A549 (cell line): Measurements from ENCODE around the gene GAS7.

Source experiments
- CEBPB ChIP-seq, 2 experiments: fragments of >200 bp in 1 of 2; sonication (Bioruptor Twin) in 1 of 2; formaldehyde crosslinking in 1 of 2; IDR thresholded peaks; 2 replicates each; pipeline ENCODE4 v1.6.1; 2012 to 2016
- CHD2 ChIP-seq: fragments of 150-350 bp; IDR thresholded peaks from 2 replicates; pipeline ENCODE4 v1.6.1; 2014; ENCODE audit warnings: low read length; ENCODE audit not compliant: partially characterized antibody
- EP300 ChIP-seq, 2 experiments: fragments of >200 bp; sonication (Bioruptor Twin); formaldehyde crosslinking; IDR thresholded peaks; 2 replicates in 1 of 2; 3 replicates in 1 of 2; pipeline ENCODE4 v1.6.1; 2016 to 2017
- NFE2L2 ChIP-seq: fragments of 150-350 bp; conservative IDR thresholded peaks from 2 replicates; pipeline ENCODE4 v1.6.1; 2014; ENCODE audit warnings: low read length
- NR3C1 ChIP-seq: fragments of >200 bp; sonication (Bioruptor Twin); formaldehyde crosslinking; IDR thresholded peaks from 3 replicates; pipeline ENCODE4 v1.6.1; 2017
- POLR2A ChIP-seq: IDR thresholded peaks from 2 replicates; pipeline ENCODE4 v1.6.1; 2012; ENCODE audit warnings: mild to moderate bottlenecking, low read length
- RAD21 ChIP-seq, 2 experiments: fragments of >200 bp in 1 of 2; sonication (Bioruptor Twin) in 1 of 2; formaldehyde crosslinking in 1 of 2; IDR thresholded peaks in 1 of 2; conservative IDR thresholded peaks in 1 of 2; 2 replicates in 1 of 2; 3 replicates in 1 of 2; pipeline ENCODE4 v1.6.1; 2012 to 2018; ENCODE audit warnings: inconsistent platforms in 1 of 2
- ZFP36 ChIP-seq: fragments of 450-650 bp; IDR thresholded peaks from 2 replicates; pipeline ENCODE4 v1.6.1; 2014; ENCODE audit warnings: borderline replicate concordance; ENCODE audit not compliant: partially characterized antibody
- TF ChIP-seq, protein P1 (sequence below): fragments of >200 bp; sonication (Bioruptor Twin); formaldehyde crosslinking; IDR thresholded peaks from 3 replicates; pipeline ENCODE4 v1.5.1; 2016
- TF ChIP-seq, protein P2 (sequence below): fragments of 450-650 bp; IDR thresholded peaks from 2 replicates; pipeline ENCODE4 v1.6.1; 2014; ENCODE audit warnings: antibody characterized with exemption
- TF ChIP-seq, protein P3 (sequence below): IDR thresholded peaks from 2 replicates; pipeline ENCODE4 v1.6.1; 2012

DNA sequence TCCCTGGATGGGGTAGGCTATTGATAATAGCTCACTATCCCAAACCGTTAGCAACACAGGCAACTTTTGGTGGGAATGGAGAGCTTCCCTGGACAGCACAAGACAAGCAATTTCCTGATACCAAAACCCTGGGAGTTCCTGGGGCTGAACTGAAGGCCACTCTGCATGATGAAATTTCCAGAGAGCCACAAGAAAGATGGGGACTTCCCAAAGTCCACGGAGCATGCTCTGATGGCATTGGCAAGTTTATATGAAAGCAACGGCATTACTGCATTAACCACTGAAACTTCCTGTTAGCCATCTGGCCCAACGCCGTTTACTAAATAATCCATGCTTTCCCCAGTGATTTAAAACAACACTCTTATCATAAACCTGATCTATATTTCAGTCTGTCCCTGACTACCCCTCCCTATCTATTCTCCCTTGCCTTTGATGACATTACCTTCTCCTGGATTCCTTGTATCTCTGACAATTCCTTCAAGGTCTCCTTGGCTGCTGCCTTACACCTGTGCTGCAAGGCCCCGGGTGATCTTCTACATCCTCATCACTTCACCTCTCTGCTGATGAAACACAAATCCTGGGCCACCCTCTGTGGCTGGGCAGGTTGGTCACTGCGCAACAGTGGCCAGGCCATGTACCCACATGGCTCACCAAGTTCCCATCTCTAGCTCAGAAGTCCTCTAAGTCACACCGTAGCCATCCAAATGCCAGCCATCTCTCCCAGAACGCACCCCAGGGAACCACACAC is 184.9 kb downstream of the GAS7 start:
- TF ChIP-seq, protein P1, sequence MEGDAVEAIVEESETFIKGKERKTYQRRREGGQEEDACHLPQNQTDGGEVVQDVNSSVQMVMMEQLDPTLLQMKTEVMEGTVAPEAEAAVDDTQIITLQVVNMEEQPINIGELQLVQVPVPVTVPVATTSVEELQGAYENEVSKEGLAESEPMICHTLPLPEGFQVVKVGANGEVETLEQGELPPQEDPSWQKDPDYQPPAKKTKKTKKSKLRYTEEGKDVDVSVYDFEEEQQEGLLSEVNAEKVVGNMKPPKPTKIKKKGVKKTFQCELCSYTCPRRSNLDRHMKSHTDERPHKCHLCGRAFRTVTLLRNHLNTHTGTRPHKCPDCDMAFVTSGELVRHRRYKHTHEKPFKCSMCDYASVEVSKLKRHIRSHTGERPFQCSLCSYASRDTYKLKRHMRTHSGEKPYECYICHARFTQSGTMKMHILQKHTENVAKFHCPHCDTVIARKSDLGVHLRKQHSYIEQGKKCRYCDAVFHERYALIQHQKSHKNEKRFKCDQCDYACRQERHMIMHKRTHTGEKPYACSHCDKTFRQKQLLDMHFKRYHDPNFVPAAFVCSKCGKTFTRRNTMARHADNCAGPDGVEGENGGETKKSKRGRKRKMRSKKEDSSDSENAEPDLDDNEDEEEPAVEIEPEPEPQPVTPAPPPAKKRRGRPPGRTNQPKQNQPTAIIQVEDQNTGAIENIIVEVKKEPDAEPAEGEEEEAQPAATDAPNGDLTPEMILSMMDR, result no peak
- TF ChIP-seq RAD21 (conservative IDR thresholded peaks at IDR 0.05 in 1 of 2, IDR thresholded peaks at IDR 0.05 in 1 of 2) (no peak), POLR2A (no peak), NR3C1 (no peak), CEBPB (IDR thresholded peaks at IDR 0.05) (no peak), ZFP36 (no peak), NFE2L2 (no peak), CHD2 (no peak), EP300 (IDR thresholded peaks at IDR 0.05) (no peak)
- TF ChIP-seq, protein P2, sequence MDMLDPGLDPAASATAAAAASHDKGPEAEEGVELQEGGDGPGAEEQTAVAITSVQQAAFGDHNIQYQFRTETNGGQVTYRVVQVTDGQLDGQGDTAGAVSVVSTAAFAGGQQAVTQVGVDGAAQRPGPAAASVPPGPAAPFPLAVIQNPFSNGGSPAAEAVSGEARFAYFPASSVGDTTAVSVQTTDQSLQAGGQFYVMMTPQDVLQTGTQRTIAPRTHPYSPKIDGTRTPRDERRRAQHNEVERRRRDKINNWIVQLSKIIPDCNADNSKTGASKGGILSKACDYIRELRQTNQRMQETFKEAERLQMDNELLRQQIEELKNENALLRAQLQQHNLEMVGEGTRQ, result no peak
- TF ChIP-seq, protein P3, sequence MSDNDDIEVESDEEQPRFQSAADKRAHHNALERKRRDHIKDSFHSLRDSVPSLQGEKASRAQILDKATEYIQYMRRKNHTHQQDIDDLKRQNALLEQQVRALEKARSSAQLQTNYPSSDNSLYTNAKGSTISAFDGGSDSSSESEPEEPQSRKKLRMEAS, result no peak
